NT2/D1 (cell line): Measurements from ENCODE around the gene SPC24.

Source experiments
- YY1 ChIP-seq: IDR thresholded peaks from 2 replicates; pipeline ENCODE4 v1.6.1; 2011; ENCODE audit not compliant: insufficient read length, insufficient read depth
- ZNF274 ChIP-seq: IDR thresholded peaks from 2 replicates; pipeline ENCODE4 v1.6.1; 2011; ENCODE audit warnings: mild to moderate bottlenecking, low read depth, low read length

GRCh38 chr19:11181488-11181887 lies 25.9 kb upstream of the SPC24 start:
- TF ChIP-seq ZNF274 (no peak), YY1 (no peak)
